Measurements from ENCODE around the gene SEMA6B.

- TF ChIP-seq NR2C2 (IDR thresholded peaks at IDR 0.05; ENCODE audit: borderline replicate concordance, control insufficient read depth, insufficient read length, low read depth), result no peak
- no peak for TF ChIP-seq KDM1A (IDR thresholded peaks at IDR 0.05; ENCODE audit: borderline replicate concordance)
- TF ChIP-seq, protein P1, sequence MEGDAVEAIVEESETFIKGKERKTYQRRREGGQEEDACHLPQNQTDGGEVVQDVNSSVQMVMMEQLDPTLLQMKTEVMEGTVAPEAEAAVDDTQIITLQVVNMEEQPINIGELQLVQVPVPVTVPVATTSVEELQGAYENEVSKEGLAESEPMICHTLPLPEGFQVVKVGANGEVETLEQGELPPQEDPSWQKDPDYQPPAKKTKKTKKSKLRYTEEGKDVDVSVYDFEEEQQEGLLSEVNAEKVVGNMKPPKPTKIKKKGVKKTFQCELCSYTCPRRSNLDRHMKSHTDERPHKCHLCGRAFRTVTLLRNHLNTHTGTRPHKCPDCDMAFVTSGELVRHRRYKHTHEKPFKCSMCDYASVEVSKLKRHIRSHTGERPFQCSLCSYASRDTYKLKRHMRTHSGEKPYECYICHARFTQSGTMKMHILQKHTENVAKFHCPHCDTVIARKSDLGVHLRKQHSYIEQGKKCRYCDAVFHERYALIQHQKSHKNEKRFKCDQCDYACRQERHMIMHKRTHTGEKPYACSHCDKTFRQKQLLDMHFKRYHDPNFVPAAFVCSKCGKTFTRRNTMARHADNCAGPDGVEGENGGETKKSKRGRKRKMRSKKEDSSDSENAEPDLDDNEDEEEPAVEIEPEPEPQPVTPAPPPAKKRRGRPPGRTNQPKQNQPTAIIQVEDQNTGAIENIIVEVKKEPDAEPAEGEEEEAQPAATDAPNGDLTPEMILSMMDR (IDR thresholded peaks at IDR 0.05 in 2 of 3, conservative IDR thresholded peaks at IDR 0.05 in 1 of 3; ENCODE audit: control insufficient read depth in 2 of 3, extremely low read depth in 1 of 3, insufficient read depth in 1 of 3, low read depth in 3 of 3, low read length in 3 of 3), result no peak
- TF ChIP-seq EZH2 (IDR thresholded peaks at IDR 0.05; ENCODE audit: borderline replicate concordance, control insufficient read depth, low read depth, low read length), result no peak
These were observed 37.9 kb upstream of the SEMA6B start for GRCh38 chr19:4597278-4597974.

Data from GM12878 (cell line).